PC-9 (cell line): ENCODE measurements around the gene GPRIN1. TPM values are rescaled to one million over a fixed set of nuclear protein-coding genes. Genes with fewer than 3 reads are reported as not detected.

Experiments used
- BruUV-seq: library from RNA; stranded (reverse); fragments of 400-500 nt; replicated peaks from 2 replicates; lab custom pipeline; 2021; lab: Mats Ljungman, UMichigan
- CTCF ChIA-PET: fragments of 300-600 bp; sonication (Branson Sonifier 250); formaldehyde crosslinking; loops from one replicate; lab custom pipeline; 2022; ENCODE audit warnings: antibody characterized with exemption; lab: Charles Lee
- POLR2A ChIA-PET: fragments of 300-600 bp; sonication (Branson Sonifier 250); formaldehyde crosslinking; loops from one replicate; lab custom pipeline; 2022; ENCODE audit warnings: antibody characterized with exemption; ENCODE audit not compliant: unreplicated experiment; lab: Charles Lee
- DNase-seq, 2 experiments: peaks; one replicate each; pipeline versions ENCODE4 v3.0.0 to v3.0.0-alpha.2; 2015 to 2022; ENCODE audit warnings: mixed read lengths in 1 of 2
- H2AFZ ChIP-seq: fragments of 200-600 bp; sonication (generic); 2 replicates; pipeline ENCODE4 v1.8.1; 2017; ENCODE audit warnings: antibody characterized with exemption
- H3F3A ChIP-seq: fragments of 200-600 bp; sonication (generic); 2 replicates; pipeline ENCODE4 v1.8.1; 2017; ENCODE audit warnings: antibody characterized with exemption, mild to moderate bottlenecking, low read depth; ENCODE audit not compliant: insufficient read depth
- H3K27ac ChIP-seq: fragments of 200-600 bp; sonication (generic); 2 replicates; pipeline ENCODE4 v1.6.1; 2016; ENCODE audit warnings: mixed run types
- H3K27me3 ChIP-seq: fragments of 200-600 bp; sonication (generic); 2 replicates; pipeline ENCODE4 v1.6.1; 2016; ENCODE audit warnings: low read depth, mixed run types; ENCODE audit not compliant: insufficient read depth
- H3K36me3 ChIP-seq: fragments of 200-600 bp; sonication (generic); 2 replicates; pipeline ENCODE4 v1.6.1; 2016; ENCODE audit warnings: low read depth, mixed run types
- H3K4me1 ChIP-seq: fragments of 200-600 bp; sonication (generic); replicated peaks from 2 replicates; pipeline ENCODE4 v1.6.1; 2016; ENCODE audit warnings: mixed run types; ENCODE audit not compliant: insufficient read depth
- H3K4me2 ChIP-seq: fragments of 200-600 bp; sonication (generic); 2 replicates; pipeline ENCODE4 v1.6.1; 2017; ENCODE audit warnings: mixed run types
- H3K4me3 ChIP-seq: fragments of 200-600 bp; sonication (generic); 2 replicates; pipeline ENCODE4 v1.6.1; 2016; ENCODE audit warnings: mixed run types
- H3K79me2 ChIP-seq: fragments of 200-600 bp; sonication (generic); 2 replicates; pipeline ENCODE4 v1.6.1; 2017; ENCODE audit warnings: low read depth, mixed run types
- H3K9me2 ChIP-seq: fragments of 200-600 bp; sonication (generic); 2 replicates; pipeline ENCODE4 v1.8.1; 2017; ENCODE audit warnings: mild to moderate bottlenecking; ENCODE audit not compliant: insufficient read depth
- H3K9me3 ChIP-seq: fragments of 200-600 bp; sonication (generic); 2 replicates; pipeline ENCODE4 v1.8.1; 2016; ENCODE audit warnings: low read depth; ENCODE audit not compliant: insufficient read depth
- H4K20me1 ChIP-seq: fragments of 200-600 bp; sonication (generic); 2 replicates; pipeline ENCODE4 v1.8.1; 2017; ENCODE audit not compliant: insufficient read depth
- CTCF ChIP-seq: fragments of 200-600 bp; sonication (generic); conservative IDR thresholded peaks from 2 replicates; pipeline ENCODE4 v1.6.1; 2017; ENCODE audit warnings: mixed run types, antibody characterized with exemption, mild to moderate bottlenecking, moderate library complexity
- EZH2 ChIP-seq: fragments of 200-600 bp; sonication (generic); IDR thresholded peaks from 2 replicates; pipeline ENCODE4 v1.8.0; 2017; ENCODE audit warnings: antibody characterized with exemption, low read depth
- intact Hi-C: fragments of 100-400 bp; cut with micrococcal nuclease; formaldehyde crosslinking; loops from one replicate; pipeline ENCODE4 v1.10.0; 2022; ENCODE audit not compliant: unreplicated experiment
- total RNA-seq: library from RNA; stranded (reverse); gene quantifications from 2 replicates; pipeline ENCODE4 v1.2.3, GENCODE V29; 2021

Gene GPRIN1
- total RNA-seq, 1 experiment from 2014 or later, result 7.2 TPM

GRCh38 chr5:176606875-176607274 lies 3.1 kb downstream of the GPRIN1 start:
- no peaks in the 10 kb centered on the region for H3K9me3 ChIP-seq
- no peaks in the 10 kb centered on the region for H3K79me2 ChIP-seq
- no peak overlapping the region for H3K4me3 ChIP-seq
- H3K9me2 ChIP-seq, result no peaks in the 10 kb centered on the region
- intact Hi-C loops, result no loop called here
- BruUV-seq, result no TSS peak
- H3K27ac ChIP-seq, result no peak overlapping the region
- peaks cover 4% of the 10 kb centered on the region; the same call in 1 of the 2 replicates for H4K20me1 ChIP-seq
- no peak overlapping the region for H2AFZ ChIP-seq
- 0 out of 2 replicates have a peak, but pooled peaks cover 4% of the 10 kb centered on the region for H3K4me1 ChIP-seq
- TF ChIP-seq EZH2 (no peak), CTCF (no peak)
- DNase-seq, result no peak
- ChIA-PET CTCF (no interaction called here), POLR2A (no interaction called here)
- H3K27me3 ChIP-seq, result no peaks in the 10 kb centered on the region
- no peaks in the 10 kb centered on the region for H3K36me3 ChIP-seq
- H3F3A ChIP-seq, result peaks cover 13% of the 10 kb centered on the region
- no peak overlapping the region for H3K4me2 ChIP-seq

- no peak overlapping the region for H3K4me2 ChIP-seq
- H3K4me3 ChIP-seq, result no peak overlapping the region
- H3K27ac ChIP-seq, result no peak overlapping the region
- H3K9me3 ChIP-seq, result no peaks in the 10 kb centered on the region
- intact Hi-C loops, result no loop called here
- no peak overlapping the region for H2AFZ ChIP-seq
- no peaks in the 10 kb centered on the region for H3K27me3 ChIP-seq
- ChIA-PET POLR2A (no interaction called here), CTCF (no interaction called here)
- H3F3A ChIP-seq, result peaks cover 12% of the 10 kb centered on the region
- H3K79me2 ChIP-seq, result no peaks in the 10 kb centered on the region
- peaks cover 4% of the 10 kb centered on the region; the same call in 1 of the 2 replicates for H4K20me1 ChIP-seq
- H3K4me1 ChIP-seq, result 0 out of 2 replicates have a peak, but pooled peaks cover 3% of the 10 kb centered on the region
- no peaks in the 10 kb centered on the region for H3K36me3 ChIP-seq
- DNase-seq, result no peak
- BruUV-seq, result no TSS peak
- TF ChIP-seq CTCF, result no peak
- no peak for TF ChIP-seq EZH2
- H3K9me2 ChIP-seq, result no peaks in the 10 kb centered on the region
These were observed 3.9 kb downstream of the GPRIN1 start for GRCh38 chr5:176606032-176606431.

- no peak overlapping the region for H2AFZ ChIP-seq
- POLR2A ChIA-PET, result no interaction called here
- CTCF ChIA-PET, result no interaction called here
These were observed 6.9 kb downstream of the GPRIN1 start for GRCh38 chr5:176603091-176603490.

More at GRCh38 chr5:176603091-176603490, 6.9 kb downstream of the GPRIN1 start:
- Histone ChIP-seq H3K9me2 (no peaks in the 10 kb centered on the region), H3K27ac (no peak overlapping the region), H3K4me1 (no peaks in the 10 kb centered on the region), H3K27me3 (no peaks in the 10 kb centered on the region), H3F3A (no peaks in the 10 kb centered on the region), H4K20me1 (no peaks in the 10 kb centered on the region; the same call in 1 of the 2 replicates), H3K36me3 (no peaks in the 10 kb centered on the region), H3K4me3 (no peak overlapping the region), H3K9me3 (no peaks in the 10 kb centered on the region), H3K79me2 (no peaks in the 10 kb centered on the region), H3K4me2 (no peak overlapping the region)
- no peak for DNase-seq
- intact Hi-C loops, result no loop called here
- BruUV-seq, result no TSS peak
- TF ChIP-seq EZH2 (no peak), CTCF (no peak)
